CD14-positive monocyte (primary cell): Measurements from ENCODE around the gene RNF220. TPM values are rescaled to one million over a fixed set of nuclear protein-coding genes. Genes with fewer than 3 reads are reported as not detected.

Experiments
- DNase-seq, 3 donors: peaks; one replicate each; pipeline ENCODE4 v3.0.0-alpha.2; 2011 to 2022
- H2AFZ ChIP-seq: 2 replicates; pipeline ENCODE4 v1.6.0; 2012; ENCODE audit warnings: mild to moderate bottlenecking, low read depth, low read length, inconsistent platforms; ENCODE audit not compliant: insufficient read depth, poor library complexity, severe bottlenecking
- H3K27ac ChIP-seq, 2 donors: 1 replicate in 1 of 2; 2 replicates in 1 of 2; pipeline ENCODE4 v1.5.1; 2012 to 2013; ENCODE audit warnings: low read length in 2 of 2, control low read depth in 1 of 2, inconsistent platforms in 1 of 2, low read depth in 1 of 2, mild to moderate bottlenecking in 1 of 2
- H3K27me3 ChIP-seq, 2 donors: one replicate each; pipeline versions ENCODE4 v1.6.0 to v1.6.1; 2011 to 2013; ENCODE audit warnings: low read length in 2 of 2; ENCODE audit not compliant: control insufficient read depth in 2 of 2, insufficient read depth in 2 of 2
- H3K36me3 ChIP-seq, 2 donors: replicated peaks in 1 of 2; 1 replicate in 1 of 2; 2 replicates in 1 of 2; pipeline versions ENCODE4 v1.5.1 to v1.6.1; 2012 to 2013; ENCODE audit warnings: low read length in 2 of 2, control low read depth in 1 of 2, inconsistent platforms in 1 of 2, mild to moderate bottlenecking in 1 of 2; ENCODE audit not compliant: insufficient read depth in 2 of 2, control insufficient read depth in 1 of 2
- H3K4me1 ChIP-seq, 2 donors: 1 replicate in 1 of 2; 2 replicates in 1 of 2; pipeline versions ENCODE4 v1.5.1 to v1.6.1; 2012 to 2013; ENCODE audit warnings: low read length in 2 of 2, control low read depth in 1 of 2, inconsistent platforms in 1 of 2, mild to moderate bottlenecking in 1 of 2, moderate library complexity in 1 of 2; ENCODE audit not compliant: insufficient read depth in 2 of 2, control insufficient read depth in 1 of 2
- H3K4me2 ChIP-seq: replicated peaks from 2 replicates; pipeline ENCODE3; 2012; ENCODE audit warnings: low read length, moderate library complexity, mild to moderate bottlenecking; ENCODE audit not compliant: poor library complexity, severe bottlenecking; ENCODE audit errors: extremely low read depth
- H3K4me3 ChIP-seq, 3 experiments: fragments of 200-600 bp in 1 of 3; sonication (generic) in 1 of 3; replicated peaks in 1 of 3; 1 replicate in 2 of 3; 2 replicates in 1 of 3; pipeline ENCODE4 v1.5.1; 2011 to 2013; ENCODE audit warnings: low read length in 3 of 3, mild to moderate bottlenecking in 3 of 3, control low read depth in 2 of 3, low read depth in 2 of 3, inconsistent platforms in 1 of 3, moderate library complexity in 1 of 3
- H3K79me2 ChIP-seq: 2 replicates; pipeline ENCODE4 v1.6.0; 2012; ENCODE audit warnings: mild to moderate bottlenecking, control low read depth, inconsistent platforms, low read length, moderate library complexity; ENCODE audit not compliant: insufficient read depth
- H3K9ac ChIP-seq: 2 replicates; pipeline ENCODE4 v1.6.0; 2017; ENCODE audit warnings: low read length, mild to moderate bottlenecking; ENCODE audit not compliant: insufficient read depth, poor library complexity, severe bottlenecking
- H3K9me3 ChIP-seq, 2 donors: replicated peaks in 1 of 2; 1 replicate in 1 of 2; 2 replicates in 1 of 2; pipeline versions ENCODE4 v1.5.1 to v1.6.1; 2012 to 2013; ENCODE audit warnings: low read length in 2 of 2, control low read depth in 1 of 2; ENCODE audit not compliant: control insufficient read depth in 1 of 2, insufficient read depth in 1 of 2
- H4K20me1 ChIP-seq: 2 replicates; pipeline ENCODE4 v1.6.0; 2012; ENCODE audit warnings: mild to moderate bottlenecking, low read length, control low read depth, moderate library complexity; ENCODE audit not compliant: insufficient read depth
- H3K27ac Mint-ChIP-seq, 7 donors: one replicate each; pipeline ENCODE4 v1.8.0; 2020; ENCODE audit warnings: mild to moderate bottlenecking in 7 of 7, mixed read lengths in 7 of 7, moderate library complexity in 6 of 7, inconsistent platforms in 2 of 7
- H3K27me3 Mint-ChIP-seq, 3 donors: one replicate each; pipeline ENCODE4 v1.8.0; 2021 to 2022; ENCODE audit warnings: low read depth in 3 of 3, mild to moderate bottlenecking in 3 of 3, mixed read lengths in 3 of 3, moderate library complexity in 3 of 3, inconsistent platforms in 1 of 3
- H3K36me3 Mint-ChIP-seq, 2 donors: one replicate each; pipeline ENCODE4 v1.8.0; 2020; ENCODE audit warnings: mixed read lengths in 2 of 2, inconsistent platforms in 1 of 2, mild to moderate bottlenecking in 1 of 2
- H3K4me1 Mint-ChIP-seq: one replicate; pipeline ENCODE4 v1.8.0; 2020; ENCODE audit warnings: mild to moderate bottlenecking, mixed read lengths
- H3K4me3 Mint-ChIP-seq, 2 donors: one replicate each; pipeline ENCODE4 v1.8.0; 2020; ENCODE audit warnings: mild to moderate bottlenecking in 2 of 2, mixed read lengths in 2 of 2, moderate library complexity in 1 of 2
- H3K9me3 Mint-ChIP-seq, 7 donors: one replicate each; pipeline ENCODE4 v1.8.0; 2020 to 2022; ENCODE audit warnings: mixed read lengths in 7 of 7, mild to moderate bottlenecking in 6 of 7, moderate library complexity in 6 of 7, inconsistent platforms in 2 of 7
- WGBS: methylation state at CpG from one replicate; pipeline ENCODE4 v1.1.5; 2013; ENCODE audit warnings: missing lambda C conversion rate; ENCODE audit not compliant: insufficient coverage; 5-methylcytosine and 5-hydroxymethylcytosine counted together
- intact Hi-C, 2 donors: fragments of 100-400 bp; cut with micrococcal nuclease; formaldehyde crosslinking; loops; one replicate each; pipeline versions ENCODE4 v1.15.0 to v1.15.1; 2023
- polyA plus RNA-seq, 3 donors: library from polyadenylated mRNA; depleted of rRNA in 1 of 3; unstranded in 2 of 3; stranded (reverse) in 1 of 3; fragments of 300-500 nt in 2 of 3; fragments of >200 nt in 1 of 3; fragmentation: Illumina TruSeq in 2 of 3; gene quantifications; 1 replicate in 2 of 3; 2 replicates in 1 of 3; pipeline ENCODE4 v1.2.3, GENCODE V29; 2012 to 2021
- TF ChIP-seq, protein P1 (sequence below): fragments of 200-600 bp; IDR thresholded peaks from one replicate; pipeline ENCODE4 v1.8.0; 2022; ENCODE audit warnings: antibody characterized with exemption, mild to moderate bottlenecking

Gene RNF220
- polyA plus RNA-seq, 3 donors = 39.4 to 133 (median 49.4) TPM

DNA sequence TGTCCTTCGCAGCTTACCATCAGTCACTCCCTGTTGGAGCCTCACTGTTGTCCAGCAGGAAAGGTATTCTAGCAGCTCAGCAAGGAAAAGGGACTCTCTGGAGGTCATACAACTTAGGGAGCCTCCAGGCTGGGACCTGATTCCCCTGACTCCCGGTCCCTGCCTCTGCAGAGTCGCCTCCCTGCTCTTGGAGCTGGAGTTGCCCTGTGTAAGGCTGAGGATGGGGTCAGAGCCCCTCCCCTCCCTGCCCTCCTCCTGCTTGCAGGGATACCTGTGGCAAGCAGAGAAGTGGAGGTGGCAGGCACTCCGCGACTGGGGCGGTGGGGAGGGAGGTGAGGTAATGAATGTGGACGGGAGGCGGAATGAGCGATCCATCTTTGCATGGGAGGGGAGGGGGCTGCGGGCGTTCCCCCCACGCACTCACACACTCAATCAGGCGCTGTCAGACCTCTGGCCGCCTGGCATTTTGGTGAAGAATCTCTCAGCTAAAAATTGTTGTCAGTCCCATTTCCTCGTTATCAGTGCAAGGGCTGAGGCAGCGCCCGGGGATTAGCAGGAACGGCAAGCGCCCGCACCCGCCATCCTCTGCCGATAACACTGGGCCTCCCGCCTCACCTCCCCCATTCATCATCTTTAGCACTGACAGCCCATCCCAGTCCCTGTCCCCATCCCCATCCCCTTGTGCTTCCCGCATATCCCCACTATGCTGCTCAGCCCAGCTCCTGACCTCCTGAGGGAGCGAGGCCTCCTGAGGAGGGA is 204.9 kb downstream of the RNF220 start:
- Histone ChIP-seq H3K9me3 (no peaks in the 10 kb centered on the region), H3K36me3 (no peaks in the 10 kb centered on the region), H3K9ac (no peak overlapping the region), H3K4me3 (no peak overlapping the region), H2AFZ (no peak overlapping the region), H3K27ac (no peak overlapping the region), H3K4me1 (no peaks in the 10 kb centered on the region), H3K79me2 (no peaks in the 10 kb centered on the region), H3K27me3 (no peaks in the 10 kb centered on the region), H3K4me2 (no peak overlapping the region), H4K20me1 (no peaks in the 10 kb centered on the region)
- peaks cover 0 to 4% (median 0%) of the 10 kb centered on the region in 7 donors for H3K9me3 Mint-ChIP-seq
- H3K4me1 Mint-ChIP-seq = peaks cover 4% of the 10 kb centered on the region
- peaks cover 0 to 4% (median 2%) of the 10 kb centered on the region in 3 donors for H3K27me3 Mint-ChIP-seq
- intact Hi-C loops = no loop called here
- no peak overlapping the region for H3K27ac Mint-ChIP-seq
- DNase-seq = no peak
- H3K36me3 Mint-ChIP-seq = no peaks in the 10 kb centered on the region
- 90% methylated on average over 11 of the region's 25 CpGs for WGBS
- H3K4me3 Mint-ChIP-seq = no peak overlapping the region
- TF ChIP-seq, protein P1, sequence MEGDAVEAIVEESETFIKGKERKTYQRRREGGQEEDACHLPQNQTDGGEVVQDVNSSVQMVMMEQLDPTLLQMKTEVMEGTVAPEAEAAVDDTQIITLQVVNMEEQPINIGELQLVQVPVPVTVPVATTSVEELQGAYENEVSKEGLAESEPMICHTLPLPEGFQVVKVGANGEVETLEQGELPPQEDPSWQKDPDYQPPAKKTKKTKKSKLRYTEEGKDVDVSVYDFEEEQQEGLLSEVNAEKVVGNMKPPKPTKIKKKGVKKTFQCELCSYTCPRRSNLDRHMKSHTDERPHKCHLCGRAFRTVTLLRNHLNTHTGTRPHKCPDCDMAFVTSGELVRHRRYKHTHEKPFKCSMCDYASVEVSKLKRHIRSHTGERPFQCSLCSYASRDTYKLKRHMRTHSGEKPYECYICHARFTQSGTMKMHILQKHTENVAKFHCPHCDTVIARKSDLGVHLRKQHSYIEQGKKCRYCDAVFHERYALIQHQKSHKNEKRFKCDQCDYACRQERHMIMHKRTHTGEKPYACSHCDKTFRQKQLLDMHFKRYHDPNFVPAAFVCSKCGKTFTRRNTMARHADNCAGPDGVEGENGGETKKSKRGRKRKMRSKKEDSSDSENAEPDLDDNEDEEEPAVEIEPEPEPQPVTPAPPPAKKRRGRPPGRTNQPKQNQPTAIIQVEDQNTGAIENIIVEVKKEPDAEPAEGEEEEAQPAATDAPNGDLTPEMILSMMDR = no peak

DNA sequence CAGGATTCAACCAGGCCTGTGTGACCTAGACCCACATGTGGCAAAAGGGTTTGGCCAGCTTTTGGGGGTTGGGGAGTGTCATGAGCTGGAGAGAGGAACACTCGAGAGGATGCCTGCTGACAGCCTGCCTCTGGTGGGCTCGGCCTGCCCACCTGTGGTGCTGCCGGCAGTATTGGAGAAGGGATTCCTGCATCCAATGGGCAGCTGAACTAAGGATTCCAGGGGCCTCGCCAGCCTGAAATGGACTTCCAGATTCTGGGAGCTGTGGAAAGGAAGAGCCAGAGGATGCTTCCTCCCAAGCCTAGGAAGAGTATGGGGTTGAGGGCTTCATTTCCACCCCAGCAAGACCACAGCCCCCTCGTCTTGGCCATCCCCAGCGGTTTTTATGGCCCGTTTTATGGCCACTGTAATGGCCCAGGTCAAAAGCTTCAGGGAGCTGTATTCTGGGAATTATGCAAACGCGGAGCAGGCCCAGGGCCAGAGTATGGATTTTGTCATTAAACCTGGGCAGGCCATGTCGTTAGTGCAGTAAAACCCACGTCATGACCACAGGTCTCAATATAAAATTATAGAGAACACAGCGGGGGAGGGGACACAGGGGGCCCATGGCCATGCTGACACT is 205.6 kb downstream of the RNF220 start:
- no peak for DNase-seq
- Mint-ChIP-seq H3K4me3 (no peak overlapping the region), H3K27me3 (peaks cover 0 to 4% (median 2%) of the 10 kb centered on the region in 3 donors), H3K4me1 (peaks cover 4% of the 10 kb centered on the region), H3K9me3 (peaks cover 0 to 4% (median 0%) of the 10 kb centered on the region in 7 donors), H3K27ac (no peak overlapping the region), H3K36me3 (no peaks in the 10 kb centered on the region)
- TF ChIP-seq, protein P1 = no peak
- Histone ChIP-seq H3K9ac (no peak overlapping the region), H3K27ac (no peak overlapping the region), H3K4me1 (no peaks in the 10 kb centered on the region), H4K20me1 (no peaks in the 10 kb centered on the region), H3K36me3 (no peaks in the 10 kb centered on the region), H3K79me2 (no peaks in the 10 kb centered on the region), H3K9me3 (no peaks in the 10 kb centered on the region), H3K4me2 (no peak overlapping the region), H3K27me3 (no peaks in the 10 kb centered on the region), H3K4me3 (no peak overlapping the region), H2AFZ (no peak overlapping the region)
- 89% methylated on average over 5 of the region's 12 CpGs for WGBS
- intact Hi-C loops = no loop called here
